Ishikawa (cell line): Measurements from ENCODE around the gene LRRC56.

ENCODE experiments used
- CEBPB ChIP-seq: IDR thresholded peaks from 2 replicates; pipeline ENCODE4 v1.6.1; 2012
- CREB1 ChIP-seq: IDR thresholded peaks from 2 replicates; pipeline ENCODE4 v1.6.1; 2012; ENCODE audit warnings: low read depth
- EP300 ChIP-seq: IDR thresholded peaks from 2 replicates; pipeline ENCODE4 v1.6.1; 2012; ENCODE audit warnings: borderline replicate concordance
- FOXM1 ChIP-seq: IDR thresholded peaks from 2 replicates; pipeline ENCODE4 v1.6.1; 2012; ENCODE audit warnings: low read depth, borderline replicate concordance
- MAX ChIP-seq: IDR thresholded peaks from 2 replicates; pipeline ENCODE4 v1.6.1; 2012
- RAD21 ChIP-seq: IDR thresholded peaks from 2 replicates; pipeline ENCODE4 v1.6.1; 2012; ENCODE audit warnings: low read depth
- REST ChIP-seq: IDR thresholded peaks from 2 replicates; pipeline ENCODE4 v1.6.1; 2012; ENCODE audit warnings: low read depth, mild to moderate bottlenecking
- TAF1 ChIP-seq: IDR thresholded peaks from 2 replicates; pipeline ENCODE4 v1.6.1; 2012; ENCODE audit warnings: low read depth, mild to moderate bottlenecking
- TCF12 ChIP-seq: IDR thresholded peaks from 2 replicates; pipeline ENCODE4 v1.6.1; 2012; ENCODE audit warnings: low read depth
- TEAD4 ChIP-seq: IDR thresholded peaks from 2 replicates; pipeline ENCODE4 v1.6.1; 2012
- USF1 ChIP-seq: IDR thresholded peaks from 2 replicates; pipeline ENCODE4 v1.6.1; 2012
- YY1 ChIP-seq: IDR thresholded peaks from 2 replicates; pipeline ENCODE4 v1.6.1; 2012; ENCODE audit warnings: low read depth

- no peak for TF ChIP-seq USF1
- TF ChIP-seq RAD21, result no peak
- no peak for TF ChIP-seq TEAD4
- no peak for TF ChIP-seq TCF12
- no peak for TF ChIP-seq CREB1
- no peak for TF ChIP-seq YY1
- no peak for TF ChIP-seq REST
- no peak for TF ChIP-seq MAX
- TF ChIP-seq FOXM1, result no peak
- TF ChIP-seq EP300, result no peak
- TF ChIP-seq CEBPB, result no peak
- no peak for TF ChIP-seq TAF1
Observed at GRCh38 chr11:577611-577894, 40.2 kb downstream of the LRRC56 start.
